Ovary (tissue), 9 donors: ENCODE results near the gene GAS6. TPM values are rescaled to one million over a fixed set of nuclear protein-coding genes. Genes with fewer than 3 reads are reported as not detected.
A peak's percentile ranks its signal among the peaks of the same experiment; 100 is the strongest.

ENCODE experiments used
- DNase-seq, 5 donors: peaks; one replicate each; pipeline ENCODE4 v3.0.0-alpha.2; 2019 to 2020
- H3K27ac ChIP-seq, 2 donors: fragments of 200-600 bp; one replicate each; pipeline versions ENCODE4 v1.5.1 to v1.8.0; 2019 to 2022
- H3K27me3 ChIP-seq: fragments of 200-600 bp; one replicate; pipeline ENCODE4 v1.8.0; 2022
- H3K36me3 ChIP-seq: fragments of 200-600 bp; sonication (generic); one replicate; pipeline ENCODE4 v1.5.1; 2019
- H3K4me1 ChIP-seq: one replicate; pipeline ENCODE4 v1.8.1; 2013; ENCODE audit warnings: mild to moderate bottlenecking, moderate library complexity; ENCODE audit not compliant: insufficient read depth
- H3K4me3 ChIP-seq: fragments of 200-600 bp; sonication (generic); one replicate; pipeline ENCODE4 v1.5.1; 2017
- H3K9me3 ChIP-seq, 2 donors: fragments of 200-600 bp in 1 of 2; sonication (generic) in 1 of 2; one replicate each; pipeline versions ENCODE4 v1.5.1 to v1.8.1; 2013 to 2019; ENCODE audit warnings: mild to moderate bottlenecking in 1 of 2, moderate library complexity in 1 of 2
- EP300 ChIP-seq: sonication (generic); formaldehyde crosslinking; IDR thresholded peaks from one replicate; pipeline ENCODE4 v1.6.1; 2017; ENCODE audit warnings: antibody characterized with exemption
- POLR2A ChIP-seq: fragments of 450-650 bp; IDR thresholded peaks from one replicate; pipeline ENCODE4 v1.6.1; 2017; ENCODE audit warnings: antibody characterized with exemption, mild to moderate bottlenecking, moderate library complexity
- WGBS, 3 donors: extraction: QIAGEN DNeasy Blood & Tissue Kit in 1 of 3; methylation state at CpG; one replicate each; pipeline versions ENCODE4 v1.1.5 to v1.1.7; 2013 to 2017; 5-methylcytosine and 5-hydroxymethylcytosine counted together
- intact Hi-C, 4 donors: fragments of 100-400 bp; cut with DNase I; formaldehyde crosslinking; loops; one replicate each; pipeline versions ENCODE4 v1.11.0 to v1.15.1; 2022 to 2023
- polyA plus RNA-seq, 2 donors: library from polyadenylated mRNA; stranded (reverse); fragments of 200-250 nt in 1 of 2; fragments of 350-450 nt in 1 of 2; fragmentation: Illumina TruSeq in 1 of 2; extraction: RNeasy Lipid Tissue Mini Kit (QIAGEN cat#74804) in 1 of 2; gene quantifications; one replicate each; pipeline ENCODE4 v1.2.3, GENCODE V29; 2013 to 2014
- total RNA-seq, 7 donors: library from RNA; depleted of rRNA in 2 of 7; stranded (reverse); fragments of >200 nt in 2 of 7; fragmentation: NEBNext Ultra II Directional in 3 of 7; extraction: Animal tissue kit (Norgen Biotek cat#: 25700) in 3 of 7; gene quantifications; one replicate each; pipeline versions ENCODE4 v1.1.0 to v1.2.4, GENCODE V29; 2016 to 2023
- TF ChIP-seq, protein P1 (sequence below), 3 donors: fragments of 450-650 bp in 2 of 3; fragments of 200-600 bp in 1 of 3; IDR thresholded peaks; one replicate each; pipeline versions ENCODE4 v1.5.1 to v1.8.0; 2016 to 2022; ENCODE audit warnings: antibody characterized with exemption in 3 of 3, mild to moderate bottlenecking in 1 of 3
- donor health status: DM: no; HTN: no; CAD: no; lungs with moderate emphysema.
- donor health status: DM: no; HTN: no; CAD: no.
- donor health status: Bipolar disorder and iron deficiency.
- donor health status: DM: yes; HTN: yes; CAD: no.
- donor health status: DM: no; HTN: no; CAD: no.
- donor health status: DM: yes; HTN: yes; CAD: no.

Gene GAS6
- total and polyA plus RNA-seq, 9 donors = 44.9 to 336 (median 143) TPM

DNA sequence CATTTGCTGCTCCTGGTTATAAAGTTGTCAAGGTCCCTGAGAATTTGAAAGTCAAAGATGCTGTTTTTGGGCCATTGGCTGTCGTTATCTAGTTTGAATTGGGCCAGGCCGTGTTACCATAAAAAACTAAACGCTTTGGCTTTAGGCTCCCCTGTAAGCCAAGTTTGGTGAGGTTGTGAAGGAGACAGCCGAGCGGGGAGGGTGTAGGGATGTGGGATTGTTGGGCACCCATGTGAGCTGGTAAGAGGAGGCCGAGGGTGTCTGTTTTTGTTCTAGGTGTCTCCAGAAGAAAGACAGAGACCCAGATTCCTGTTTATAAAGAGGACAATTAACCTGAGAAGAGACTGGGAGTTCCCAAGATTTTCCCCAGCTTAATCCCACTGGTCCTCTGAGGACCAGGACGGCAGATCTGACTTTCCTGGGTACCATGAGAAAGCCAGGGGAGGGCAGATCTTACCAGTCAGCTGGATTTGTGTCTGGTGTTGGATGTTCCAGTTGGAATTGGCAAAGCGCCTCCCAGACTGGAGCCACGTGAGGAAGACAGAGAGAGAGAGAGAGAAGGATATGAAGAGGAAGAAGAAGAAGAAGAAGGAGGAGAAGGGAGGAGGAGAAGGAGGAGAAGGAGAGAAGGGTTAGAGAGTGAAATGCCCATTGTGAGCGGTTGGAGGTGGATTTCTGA lies 79.8 kb downstream of the GAS6 start:
- no peak overlapping the region for H3K4me3 ChIP-seq
- H3K4me1 ChIP-seq = no peaks in the 10 kb centered on the region
- DNase-seq = peak in 1 of 5 donors; percentile 7
- 77 to 82% (median 82%) methylated on average over 10 of the region's 10 CpGs for WGBS, 3 donors
- TF ChIP-seq, protein P1, sequence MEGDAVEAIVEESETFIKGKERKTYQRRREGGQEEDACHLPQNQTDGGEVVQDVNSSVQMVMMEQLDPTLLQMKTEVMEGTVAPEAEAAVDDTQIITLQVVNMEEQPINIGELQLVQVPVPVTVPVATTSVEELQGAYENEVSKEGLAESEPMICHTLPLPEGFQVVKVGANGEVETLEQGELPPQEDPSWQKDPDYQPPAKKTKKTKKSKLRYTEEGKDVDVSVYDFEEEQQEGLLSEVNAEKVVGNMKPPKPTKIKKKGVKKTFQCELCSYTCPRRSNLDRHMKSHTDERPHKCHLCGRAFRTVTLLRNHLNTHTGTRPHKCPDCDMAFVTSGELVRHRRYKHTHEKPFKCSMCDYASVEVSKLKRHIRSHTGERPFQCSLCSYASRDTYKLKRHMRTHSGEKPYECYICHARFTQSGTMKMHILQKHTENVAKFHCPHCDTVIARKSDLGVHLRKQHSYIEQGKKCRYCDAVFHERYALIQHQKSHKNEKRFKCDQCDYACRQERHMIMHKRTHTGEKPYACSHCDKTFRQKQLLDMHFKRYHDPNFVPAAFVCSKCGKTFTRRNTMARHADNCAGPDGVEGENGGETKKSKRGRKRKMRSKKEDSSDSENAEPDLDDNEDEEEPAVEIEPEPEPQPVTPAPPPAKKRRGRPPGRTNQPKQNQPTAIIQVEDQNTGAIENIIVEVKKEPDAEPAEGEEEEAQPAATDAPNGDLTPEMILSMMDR (IDR thresholded peaks at IDR 0.05) = no peak
- no peak for TF ChIP-seq POLR2A
- TF ChIP-seq EP300 = no peak
- no peaks in the 10 kb centered on the region for H3K9me3 ChIP-seq
- H3K36me3 ChIP-seq = no peaks in the 10 kb centered on the region
- no peaks in the 10 kb centered on the region for H3K27me3 ChIP-seq
- intact Hi-C loops = no loop called here
- H3K27ac ChIP-seq = no peak overlapping the region

DNA sequence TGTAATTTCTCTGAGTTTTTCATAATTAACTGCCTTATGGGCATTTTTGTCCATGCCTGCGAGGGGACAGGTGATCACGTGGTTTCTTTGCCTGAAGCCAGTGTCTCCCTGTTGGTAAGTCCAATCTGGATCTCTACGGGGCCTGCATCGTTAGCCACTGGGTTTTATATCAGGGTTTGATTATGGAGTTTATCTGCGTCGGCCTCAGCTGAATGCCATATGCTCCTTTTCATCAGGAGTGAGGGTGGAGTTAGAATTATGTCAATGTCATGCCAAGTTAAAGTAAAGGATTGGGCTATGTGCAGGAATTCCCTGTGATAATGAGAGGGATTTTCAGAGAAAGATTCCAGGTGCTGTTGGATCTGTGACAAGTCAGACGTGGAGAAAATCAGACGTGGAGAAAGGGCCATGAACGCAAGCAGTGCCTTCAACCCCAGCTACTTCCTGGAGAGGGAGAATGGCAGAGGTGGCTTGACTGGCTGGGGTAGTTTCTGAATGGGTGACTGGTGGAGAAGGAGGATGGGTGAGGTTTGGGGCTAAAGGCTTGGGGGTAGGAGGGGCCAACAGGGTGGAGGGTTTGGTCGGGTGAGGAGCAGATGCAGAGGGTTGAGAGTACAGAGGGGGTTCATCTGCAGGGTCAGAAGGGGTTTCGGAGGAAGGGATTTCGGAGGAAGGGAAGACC lies 80.5 kb downstream of the GAS6 start:
- TF ChIP-seq EP300 = no peak
- TF ChIP-seq, protein P1 (IDR thresholded peaks at IDR 0.05) = no peak
- TF ChIP-seq POLR2A = no peak
- no peaks in the 10 kb centered on the region for H3K9me3 ChIP-seq
- 51 to 61% (median 53%) methylated on average over 12 of the region's 12 CpGs for WGBS, 3 donors
- no peaks in the 10 kb centered on the region for H3K27me3 ChIP-seq
- DNase-seq = no peak
- H3K36me3 ChIP-seq = no peaks in the 10 kb centered on the region
- intact Hi-C loops = no loop called here
- H3K27ac ChIP-seq = no peak overlapping the region
- no peaks in the 10 kb centered on the region for H3K4me1 ChIP-seq
- H3K4me3 ChIP-seq = no peak overlapping the region

DNA sequence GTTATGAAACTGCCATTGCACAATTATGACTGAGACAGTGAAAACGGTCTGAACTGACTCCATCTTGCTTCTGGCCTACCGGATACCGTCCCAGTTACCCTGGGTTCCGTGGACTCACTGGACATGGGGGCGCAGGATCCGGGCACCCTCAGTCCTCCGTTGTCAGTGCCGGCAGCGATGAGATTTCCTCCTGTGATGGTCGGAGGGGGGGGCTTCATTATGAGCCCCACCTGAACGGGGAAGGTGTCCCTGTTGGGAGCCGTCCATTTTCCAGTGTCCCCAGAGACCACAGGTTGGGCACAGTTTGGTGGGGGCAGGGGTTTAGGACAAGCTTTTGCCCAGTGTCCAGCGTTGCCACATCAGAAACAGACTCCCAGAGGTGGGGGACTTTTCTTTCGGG lies 81.4 kb downstream of the GAS6 start:
- no peak for TF ChIP-seq POLR2A
- TF ChIP-seq, protein P1 (IDR thresholded peaks at IDR 0.05) = no peak
- no peak for TF ChIP-seq EP300
- peak in 1 of 5 donors; percentile 13 for DNase-seq
- Histone ChIP-seq H3K27ac (no peak overlapping the region), H3K27me3 (no peaks in the 10 kb centered on the region), H3K4me1 (no peaks in the 10 kb centered on the region), H3K4me3 (no peak overlapping the region), H3K9me3 (no peaks in the 10 kb centered on the region), H3K36me3 (no peaks in the 10 kb centered on the region)
- 77 to 80% (median 77%) methylated on average over 14 of the region's 14 CpGs for WGBS, 3 donors
- intact Hi-C loops = no loop called here

DNA sequence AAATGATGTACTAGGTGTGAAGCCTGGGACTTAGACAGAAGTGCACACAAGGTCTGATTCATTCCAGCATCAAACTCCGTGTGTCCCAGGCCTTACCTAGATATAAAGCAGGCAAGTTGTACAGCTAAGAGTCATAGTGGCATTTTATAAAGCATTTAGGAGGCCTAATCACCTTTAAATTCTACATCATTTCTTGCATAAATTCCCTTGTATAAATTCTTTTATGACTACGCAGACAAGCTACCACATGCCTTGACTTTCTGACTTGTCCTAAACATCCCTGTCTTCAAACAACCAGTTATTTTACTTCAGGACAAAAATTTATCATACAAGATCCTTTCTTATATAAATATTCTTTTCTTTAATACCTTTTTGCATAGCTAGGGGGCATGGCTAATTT lies 82.3 kb downstream of the GAS6 start:
- intact Hi-C loops = no loop called here
- H3K36me3 ChIP-seq = no peaks in the 10 kb centered on the region
- no peak overlapping the region for H3K4me3 ChIP-seq
- no peaks in the 10 kb centered on the region for H3K9me3 ChIP-seq
- no peaks in the 10 kb centered on the region for H3K27me3 ChIP-seq
- H3K27ac ChIP-seq = no peak overlapping the region
- TF ChIP-seq, protein P1 (IDR thresholded peaks at IDR 0.05) = no peak
- no peak for TF ChIP-seq EP300
- no peak for TF ChIP-seq POLR2A
- 63 to 79% (median 72%) methylated on average over 2 of the region's 2 CpGs for WGBS, 3 donors
- no peaks in the 10 kb centered on the region for H3K4me1 ChIP-seq
- DNase-seq = no peak
